ENCODE measurements around the gene STAG3.

DNA sequence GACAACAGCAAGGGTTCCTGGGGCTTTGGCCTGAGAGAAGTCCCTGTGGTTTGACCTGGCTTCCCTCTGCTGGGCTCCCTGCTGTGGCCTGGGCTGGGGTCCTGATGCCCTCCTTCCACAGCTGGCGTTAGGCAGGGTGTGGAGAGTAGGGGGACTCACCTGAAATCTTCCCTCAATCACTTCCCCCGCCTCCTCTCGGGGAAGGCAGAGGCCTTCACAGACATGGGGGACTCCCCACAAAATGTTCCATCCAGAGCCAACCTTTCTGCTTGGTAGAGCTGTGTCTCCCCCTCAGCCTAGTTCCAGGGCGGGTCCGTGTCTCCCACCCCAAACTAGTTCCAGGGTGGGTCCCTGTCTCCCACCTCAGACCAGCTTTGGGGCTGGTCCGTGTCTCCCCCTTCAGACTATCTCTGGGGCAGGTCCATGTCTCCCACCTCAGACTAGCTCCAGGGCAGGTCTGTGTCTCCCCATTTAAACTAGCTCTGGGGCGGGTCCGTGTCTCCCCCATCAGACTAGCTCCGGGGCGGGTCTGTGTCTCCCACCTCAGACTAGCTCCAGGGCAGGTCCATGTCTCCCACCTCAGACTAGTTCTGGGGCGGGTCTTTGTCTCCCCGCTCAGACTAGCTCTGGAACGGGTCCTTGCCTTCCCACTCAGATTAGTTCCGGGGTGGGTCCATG lies 44.2 kb downstream of the STAG3 start:
- TF ChIP-seq EZH2 (IDR thresholded peaks at IDR 0.05; ENCODE audit: borderline replicate concordance, low read depth, low read length, severe bottlenecking) (no peak), GATA2 (IDR thresholded peaks at IDR 0.05; ENCODE audit: insufficient read depth, insufficient read length, low read depth, low read length) (no peak), POLR2A (IDR thresholded peaks at IDR 0.05; ENCODE audit: low read depth, low read length) (no peak), POLR2AphosphoS5 (IDR thresholded peaks at IDR 0.05; ENCODE audit: insufficient read depth, low read depth, low read length) (no peak), JUN (IDR thresholded peaks at IDR 0.05; ENCODE audit: borderline replicate concordance, insufficient read depth, insufficient read length, low read depth) (no peak), MYC (IDR thresholded peaks at IDR 0.05; ENCODE audit: low read depth, low read length) (no peak)
- TF ChIP-seq, protein P1, sequence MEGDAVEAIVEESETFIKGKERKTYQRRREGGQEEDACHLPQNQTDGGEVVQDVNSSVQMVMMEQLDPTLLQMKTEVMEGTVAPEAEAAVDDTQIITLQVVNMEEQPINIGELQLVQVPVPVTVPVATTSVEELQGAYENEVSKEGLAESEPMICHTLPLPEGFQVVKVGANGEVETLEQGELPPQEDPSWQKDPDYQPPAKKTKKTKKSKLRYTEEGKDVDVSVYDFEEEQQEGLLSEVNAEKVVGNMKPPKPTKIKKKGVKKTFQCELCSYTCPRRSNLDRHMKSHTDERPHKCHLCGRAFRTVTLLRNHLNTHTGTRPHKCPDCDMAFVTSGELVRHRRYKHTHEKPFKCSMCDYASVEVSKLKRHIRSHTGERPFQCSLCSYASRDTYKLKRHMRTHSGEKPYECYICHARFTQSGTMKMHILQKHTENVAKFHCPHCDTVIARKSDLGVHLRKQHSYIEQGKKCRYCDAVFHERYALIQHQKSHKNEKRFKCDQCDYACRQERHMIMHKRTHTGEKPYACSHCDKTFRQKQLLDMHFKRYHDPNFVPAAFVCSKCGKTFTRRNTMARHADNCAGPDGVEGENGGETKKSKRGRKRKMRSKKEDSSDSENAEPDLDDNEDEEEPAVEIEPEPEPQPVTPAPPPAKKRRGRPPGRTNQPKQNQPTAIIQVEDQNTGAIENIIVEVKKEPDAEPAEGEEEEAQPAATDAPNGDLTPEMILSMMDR (IDR thresholded peaks at IDR 0.05; ENCODE audit: extremely low read depth in 1 of 2, insufficient read depth in 1 of 2, low read depth in 1 of 2, low read length in 2 of 2): no peak
- TF ChIP-seq, protein P2, sequence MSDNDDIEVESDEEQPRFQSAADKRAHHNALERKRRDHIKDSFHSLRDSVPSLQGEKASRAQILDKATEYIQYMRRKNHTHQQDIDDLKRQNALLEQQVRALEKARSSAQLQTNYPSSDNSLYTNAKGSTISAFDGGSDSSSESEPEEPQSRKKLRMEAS (IDR thresholded peaks at IDR 0.05; ENCODE audit: insufficient read depth, insufficient read length): no peak

Measured in endothelial cell of umbilical vein (primary cell).